Tibial nerve (tissue), 3 donors: Measurements from ENCODE around the gene NPFFR2.

Source experiments
- POLR2A ChIP-seq, 2 donors: fragments of 450-650 bp; IDR thresholded peaks; one replicate each; pipeline ENCODE4 v1.6.1; 2017; ENCODE audit warnings: antibody characterized with exemption in 2 of 2, mild to moderate bottlenecking in 2 of 2, moderate library complexity in 2 of 2
- TF ChIP-seq, protein P1 (sequence below), 5 experiments: fragments of 200-600 bp in 3 of 5; fragments of 450-650 bp in 2 of 5; sonication (generic) in 3 of 5; IDR thresholded peaks; one replicate each; pipeline ENCODE4 v1.5.1; 2016 to 2019; ENCODE audit warnings: antibody characterized with exemption in 5 of 5, mild to moderate bottlenecking in 3 of 5, moderate library complexity in 2 of 5

DNA sequence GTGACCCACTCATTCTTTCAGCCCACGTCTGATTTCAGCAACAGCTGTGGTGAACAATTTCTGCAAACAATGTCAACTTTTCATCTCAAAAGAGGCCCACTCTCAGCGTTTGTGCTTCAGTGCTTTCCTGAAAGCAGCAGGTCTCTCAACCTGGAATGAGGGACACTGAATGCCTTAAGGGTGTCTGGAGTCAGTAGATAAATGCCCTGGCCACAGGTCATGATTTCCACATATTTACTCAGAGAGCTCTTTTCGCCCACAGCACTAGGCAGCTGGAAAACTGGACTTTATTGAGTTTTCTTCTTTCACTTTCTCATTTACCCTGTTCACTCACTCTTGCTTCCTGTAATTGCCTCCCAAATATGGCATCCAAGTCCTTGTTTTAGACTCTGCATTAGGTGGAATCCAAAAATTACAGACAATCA, 52.8 kb downstream of the NPFFR2 start:
- TF ChIP-seq, protein P1, sequence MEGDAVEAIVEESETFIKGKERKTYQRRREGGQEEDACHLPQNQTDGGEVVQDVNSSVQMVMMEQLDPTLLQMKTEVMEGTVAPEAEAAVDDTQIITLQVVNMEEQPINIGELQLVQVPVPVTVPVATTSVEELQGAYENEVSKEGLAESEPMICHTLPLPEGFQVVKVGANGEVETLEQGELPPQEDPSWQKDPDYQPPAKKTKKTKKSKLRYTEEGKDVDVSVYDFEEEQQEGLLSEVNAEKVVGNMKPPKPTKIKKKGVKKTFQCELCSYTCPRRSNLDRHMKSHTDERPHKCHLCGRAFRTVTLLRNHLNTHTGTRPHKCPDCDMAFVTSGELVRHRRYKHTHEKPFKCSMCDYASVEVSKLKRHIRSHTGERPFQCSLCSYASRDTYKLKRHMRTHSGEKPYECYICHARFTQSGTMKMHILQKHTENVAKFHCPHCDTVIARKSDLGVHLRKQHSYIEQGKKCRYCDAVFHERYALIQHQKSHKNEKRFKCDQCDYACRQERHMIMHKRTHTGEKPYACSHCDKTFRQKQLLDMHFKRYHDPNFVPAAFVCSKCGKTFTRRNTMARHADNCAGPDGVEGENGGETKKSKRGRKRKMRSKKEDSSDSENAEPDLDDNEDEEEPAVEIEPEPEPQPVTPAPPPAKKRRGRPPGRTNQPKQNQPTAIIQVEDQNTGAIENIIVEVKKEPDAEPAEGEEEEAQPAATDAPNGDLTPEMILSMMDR (IDR thresholded peaks at IDR 0.05) = no peak
- TF ChIP-seq POLR2A (IDR thresholded peaks at IDR 0.05) = no peak
